HepG2 (cell line): ENCODE data around the gene TOPBP1. TPM values are rescaled to one million over a fixed set of nuclear protein-coding genes. Genes with fewer than 3 reads are reported as not detected.
A peak's percentile ranks its signal among the peaks of the same experiment; 100 is the strongest.

ENCODE experiments used
- CEBPG ChIP-seq: IDR thresholded peaks from 2 replicates; pipeline ENCODE4 v1.6.1; 2016
- EP300 ChIP-seq, 3 experiments: sonication (generic) in 1 of 3; formaldehyde crosslinking in 1 of 3; IDR thresholded peaks; 2 replicates each; pipeline versions ENCODE4 v1.5.1 to v1.6.1; 2011 to 2020; ENCODE audit warnings: low read depth in 2 of 3, low read length in 2 of 3, borderline replicate concordance in 1 of 3, improper control_type of control experiment in 1 of 3, mild to moderate bottlenecking in 1 of 3, missing genetic modification reagents in 1 of 3, moderate library complexity in 1 of 3
- FOXA3 ChIP-seq: IDR thresholded peaks from 2 replicates; pipeline ENCODE4 v1.6.1; 2016; ENCODE audit warnings: missing genetic modification reagents, missing compliant biosample characterization
- KDM5B ChIP-seq: sonication (generic); formaldehyde crosslinking; IDR thresholded peaks from 2 replicates; pipeline ENCODE4 v1.4.0; 2020; ENCODE audit warnings: missing genetic modification reagents, mild to moderate bottlenecking, borderline replicate concordance
- MAZ ChIP-seq, 2 experiments: sonication (generic) in 1 of 2; formaldehyde crosslinking in 1 of 2; IDR thresholded peaks; 2 replicates each; pipeline versions ENCODE4 v1.5.0 to v1.6.1; 2012 to 2020; ENCODE audit warnings: low read depth in 2 of 2, mild to moderate bottlenecking in 2 of 2, borderline replicate concordance in 1 of 2, improper control_type of control experiment in 1 of 2, low read length in 1 of 2, missing genetic modification reagents in 1 of 2, moderate library complexity in 1 of 2
- RELA ChIP-seq: sonication (generic); formaldehyde crosslinking; IDR thresholded peaks from 2 replicates; pipeline ENCODE4 v1.4.0; 2020; ENCODE audit warnings: missing genetic modification reagents
- SMAD1 ChIP-seq: sonication (generic); formaldehyde crosslinking; IDR thresholded peaks from 2 replicates; pipeline ENCODE4 v1.4.0; 2020; ENCODE audit warnings: missing genetic modification reagents, low read depth, mild to moderate bottlenecking, borderline replicate concordance
- SMC3 ChIP-seq: IDR thresholded peaks from 2 replicates; pipeline ENCODE4 v1.6.1; 2011; ENCODE audit warnings: low read length, improper control_type of control experiment
- STAG1 ChIP-seq: sonication (generic); formaldehyde crosslinking; IDR thresholded peaks from 2 replicates; pipeline ENCODE4 v1.4.0; 2020; ENCODE audit warnings: missing genetic modification reagents
- TARDBP ChIP-seq: sonication (generic); formaldehyde crosslinking; IDR thresholded peaks from 2 replicates; pipeline ENCODE4 v1.8.0; 2022; ENCODE audit warnings: mild to moderate bottlenecking, missing genetic modification reagents
- ZBTB34 ChIP-seq: sonication (generic); formaldehyde crosslinking; IDR thresholded peaks from 2 replicates; pipeline ENCODE4 v1.8.0; 2022; ENCODE audit warnings: mild to moderate bottlenecking, missing genetic modification reagents
- ZGPAT ChIP-seq: IDR thresholded peaks from 2 replicates; pipeline ENCODE4 v1.6.1; 2016; ENCODE audit warnings: mild to moderate bottlenecking
- ZIK1 ChIP-seq: sonication (generic); formaldehyde crosslinking; IDR thresholded peaks from 2 replicates; pipeline ENCODE4 v1.5.0; 2020; ENCODE audit warnings: mild to moderate bottlenecking, low read depth, missing genetic modification reagents, borderline replicate concordance
- ZNF562 ChIP-seq: sonication (generic); formaldehyde crosslinking; IDR thresholded peaks from 2 replicates; pipeline ENCODE4 v1.8.0; 2022; ENCODE audit warnings: missing genetic modification reagents, borderline replicate concordance
- ZNF614 ChIP-seq: IDR thresholded peaks from 2 replicates; pipeline ENCODE4 v1.6.1; 2018; ENCODE audit warnings: missing biosample characterization, missing genetic modification reagents, inconsistent platforms, borderline replicate concordance
- ZNF878 ChIP-seq: sonication (generic); formaldehyde crosslinking; IDR thresholded peaks from 2 replicates; pipeline ENCODE4 v1.8.1; 2023; ENCODE audit warnings: mild to moderate bottlenecking, missing genetic modification reagents, moderate library complexity
- ZSCAN30 ChIP-seq: sonication (generic); formaldehyde crosslinking; IDR thresholded peaks from 2 replicates; pipeline ENCODE4 v1.5.0; 2020; ENCODE audit warnings: mild to moderate bottlenecking, missing genetic modification reagents
- polyA plus RNA-seq, 8 experiments: library from polyadenylated mRNA; depleted of rRNA in 3 of 8; stranded (reverse) in 7 of 8; unstranded in 1 of 8; fragments of >200 nt; fragmentation: Illumina TruSeq in 4 of 8; extraction: Trizol in 4 of 8; gene quantifications; 2 replicates each; pipeline versions ENCODE4 v1.2.1 to v1.2.3, GENCODE V29; 2011 to 2016; ENCODE audit warnings: low read depth in 4 of 8, missing spikeins in 1 of 8, mixed read lengths in 1 of 8; ENCODE audit not compliant: insufficient read depth in 1 of 8
- total RNA-seq, 5 experiments: library from RNA; depleted of rRNA; stranded (reverse); fragments of >200 nt; fragmentation: Illumina TruSeq; extraction: Trizol; gene quantifications; 2 replicates each; pipeline ENCODE4 v1.2.3, GENCODE V29; 2016; ENCODE audit warnings: low read depth in 1 of 5
- TF ChIP-seq, protein P1 (sequence below): sonication (generic); formaldehyde crosslinking; IDR thresholded peaks from 2 replicates; pipeline ENCODE4 v1.4.0; 2020; ENCODE audit warnings: missing genetic modification reagents
- TF ChIP-seq, protein P2 (sequence below): sonication (generic); formaldehyde crosslinking; IDR thresholded peaks from 2 replicates; pipeline ENCODE4 v1.5.0; 2020; ENCODE audit warnings: mild to moderate bottlenecking, missing genetic modification reagents, borderline replicate concordance

The TOPBP1 gene
- total and polyA plus RNA-seq, 2 of the 13 experiments (the other 11 are each of a cell fraction or from before 2014, with no cell fraction given), result 24.3 to 42.9 TPM

DNA sequence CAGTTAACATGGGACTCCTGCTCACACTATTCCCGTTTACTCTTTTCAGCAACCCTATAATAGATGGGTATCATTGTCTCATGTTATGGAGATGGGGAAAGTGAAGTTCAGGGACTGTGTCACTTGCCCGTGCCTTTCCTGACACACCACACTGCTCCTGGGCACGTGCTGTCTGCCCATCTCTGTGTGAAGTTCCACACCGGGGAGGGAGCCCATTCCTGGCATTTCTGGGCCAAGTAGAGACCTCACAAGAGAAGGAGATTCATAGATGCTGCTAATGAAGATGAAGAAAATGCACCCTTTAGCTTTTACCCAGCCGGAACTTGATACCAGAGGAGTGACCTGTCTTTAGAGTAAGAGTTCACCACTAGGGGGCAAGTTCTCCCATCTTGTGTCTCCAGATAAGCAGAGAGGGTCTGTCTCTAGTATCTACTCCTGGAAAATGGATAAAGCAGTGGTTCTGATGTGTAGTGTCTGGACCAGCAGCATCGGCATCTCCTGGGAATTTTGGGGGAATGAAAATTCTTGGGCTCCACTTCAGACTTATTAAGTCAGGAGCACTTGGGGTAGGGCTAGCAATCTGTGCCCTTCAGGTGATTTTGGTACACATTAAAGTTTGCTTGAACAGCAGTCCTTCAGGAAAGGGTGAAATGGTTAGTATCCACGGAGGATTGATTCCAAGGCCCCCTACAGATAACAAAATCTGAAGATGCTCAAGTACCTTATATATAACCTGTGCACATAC, 2.0 kb upstream of the TOPBP1 start (continued):
- TF ChIP-seq, protein P1, sequence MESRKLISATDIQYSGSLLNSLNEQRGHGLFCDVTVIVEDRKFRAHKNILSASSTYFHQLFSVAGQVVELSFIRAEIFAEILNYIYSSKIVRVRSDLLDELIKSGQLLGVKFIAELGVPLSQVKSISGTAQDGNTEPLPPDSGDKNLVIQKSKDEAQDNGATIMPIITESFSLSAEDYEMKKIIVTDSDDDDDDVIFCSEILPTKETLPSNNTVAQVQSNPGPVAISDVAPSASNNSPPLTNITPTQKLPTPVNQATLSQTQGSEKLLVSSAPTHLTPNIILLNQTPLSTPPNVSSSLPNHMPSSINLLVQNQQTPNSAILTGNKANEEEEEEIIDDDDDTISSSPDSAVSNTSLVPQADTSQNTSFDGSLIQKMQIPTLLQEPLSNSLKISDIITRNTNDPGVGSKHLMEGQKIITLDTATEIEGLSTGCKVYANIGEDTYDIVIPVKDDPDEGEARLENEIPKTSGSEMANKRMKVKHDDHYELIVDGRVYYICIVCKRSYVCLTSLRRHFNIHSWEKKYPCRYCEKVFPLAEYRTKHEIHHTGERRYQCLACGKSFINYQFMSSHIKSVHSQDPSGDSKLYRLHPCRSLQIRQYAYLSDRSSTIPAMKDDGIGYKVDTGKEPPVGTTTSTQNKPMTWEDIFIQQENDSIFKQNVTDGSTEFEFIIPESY (CRISPR knock-in tag), result no peak
- TF ChIP-seq ZIK1 (CRISPR knock-in tag), result no peak
- TF ChIP-seq KDM5B (CRISPR knock-in tag), result no peak
- peak; percentile 88 for TF ChIP-seq STAG1 (CRISPR knock-in tag)
- no peak for TF ChIP-seq ZBTB34 (CRISPR knock-in tag)
- no peak for TF ChIP-seq SMAD1 (CRISPR knock-in tag)
- peak; percentile 94 for TF ChIP-seq SMC3
- TF ChIP-seq ZNF562 (CRISPR knock-in tag), result no peak
- no peak for TF ChIP-seq CEBPG (CRISPR knock-in tag)
- no peak for TF ChIP-seq MAZ (IDR thresholded peaks at IDR 0.05; ENCODE audit: borderline replicate concordance, low read depth, low read length)
- 0 out of 2 replicates have a peak, but pooled peaks have one; percentile 30 for TF ChIP-seq MAZ (CRISPR knock-in tag; IDR thresholded peaks at IDR 0.05; ENCODE audit: low read depth)
- 0 out of 2 replicates have a peak, but pooled peaks have one; percentile 55 for TF ChIP-seq ZNF614 (CRISPR knock-in tag)
- no peak for TF ChIP-seq ZNF878 (CRISPR knock-in tag)
- 0 out of 2 replicates have a peak, but pooled peaks have one; percentile 32 for TF ChIP-seq TARDBP (CRISPR knock-in tag)
- TF ChIP-seq ZGPAT (CRISPR knock-in tag), result 0 out of 2 replicates have a peak, but pooled peaks have one; percentile 30
- peak; percentile 16; the same call in 1 of the 2 replicates for TF ChIP-seq FOXA3 (CRISPR knock-in tag)
- 0 out of 4 replicates have a peak, but pooled peaks of 1 of the 2 experiments have one; percentile 9 for TF ChIP-seq EP300 (IDR thresholded peaks at IDR 0.05; ENCODE audit: low read depth in 2 of 2, low read length in 2 of 2)
- TF ChIP-seq EP300 (CRISPR knock-in tag; IDR thresholded peaks at IDR 0.05; ENCODE audit: borderline replicate concordance), result no peak
- TF ChIP-seq, protein P2, sequence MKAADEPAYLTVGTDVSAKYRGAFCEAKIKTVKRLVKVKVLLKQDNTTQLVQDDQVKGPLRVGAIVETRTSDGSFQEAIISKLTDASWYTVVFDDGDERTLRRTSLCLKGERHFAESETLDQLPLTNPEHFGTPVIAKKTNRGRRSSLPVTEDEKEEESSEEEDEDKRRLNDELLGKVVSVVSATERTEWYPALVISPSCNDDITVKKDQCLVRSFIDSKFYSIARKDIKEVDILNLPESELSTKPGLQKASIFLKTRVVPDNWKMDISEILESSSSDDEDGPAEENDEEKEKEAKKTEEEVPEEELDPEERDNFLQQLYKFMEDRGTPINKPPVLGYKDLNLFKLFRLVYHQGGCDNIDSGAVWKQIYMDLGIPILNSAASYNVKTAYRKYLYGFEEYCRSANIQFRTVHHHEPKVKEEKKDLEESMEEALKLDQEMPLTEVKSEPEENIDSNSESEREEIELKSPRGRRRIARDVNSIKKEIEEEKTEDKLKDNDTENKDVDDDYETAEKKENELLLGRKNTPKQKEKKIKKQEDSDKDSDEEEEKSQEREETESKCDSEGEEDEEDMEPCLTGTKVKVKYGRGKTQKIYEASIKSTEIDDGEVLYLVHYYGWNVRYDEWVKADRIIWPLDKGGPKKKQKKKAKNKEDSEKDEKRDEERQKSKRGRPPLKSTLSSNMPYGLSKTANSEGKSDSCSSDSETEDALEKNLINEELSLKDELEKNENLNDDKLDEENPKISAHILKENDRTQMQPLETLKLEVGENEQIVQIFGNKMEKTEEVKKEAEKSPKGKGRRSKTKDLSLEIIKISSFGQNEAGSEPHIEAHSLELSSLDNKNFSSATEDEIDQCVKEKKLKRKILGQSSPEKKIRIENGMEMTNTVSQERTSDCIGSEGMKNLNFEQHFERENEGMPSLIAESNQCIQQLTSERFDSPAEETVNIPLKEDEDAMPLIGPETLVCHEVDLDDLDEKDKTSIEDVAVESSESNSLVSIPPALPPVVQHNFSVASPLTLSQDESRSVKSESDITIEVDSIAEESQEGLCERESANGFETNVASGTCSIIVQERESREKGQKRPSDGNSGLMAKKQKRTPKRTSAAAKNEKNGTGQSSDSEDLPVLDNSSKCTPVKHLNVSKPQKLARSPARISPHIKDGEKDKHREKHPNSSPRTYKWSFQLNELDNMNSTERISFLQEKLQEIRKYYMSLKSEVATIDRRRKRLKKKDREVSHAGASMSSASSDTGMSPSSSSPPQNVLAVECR, result peak; percentile 35; the same call in 1 of the 2 replicates
- no peak for TF ChIP-seq ZSCAN30 (CRISPR knock-in tag)
- TF ChIP-seq RELA (CRISPR knock-in tag), result no peak
